Measurements from ENCODE around the gene PLAU.

DNA sequence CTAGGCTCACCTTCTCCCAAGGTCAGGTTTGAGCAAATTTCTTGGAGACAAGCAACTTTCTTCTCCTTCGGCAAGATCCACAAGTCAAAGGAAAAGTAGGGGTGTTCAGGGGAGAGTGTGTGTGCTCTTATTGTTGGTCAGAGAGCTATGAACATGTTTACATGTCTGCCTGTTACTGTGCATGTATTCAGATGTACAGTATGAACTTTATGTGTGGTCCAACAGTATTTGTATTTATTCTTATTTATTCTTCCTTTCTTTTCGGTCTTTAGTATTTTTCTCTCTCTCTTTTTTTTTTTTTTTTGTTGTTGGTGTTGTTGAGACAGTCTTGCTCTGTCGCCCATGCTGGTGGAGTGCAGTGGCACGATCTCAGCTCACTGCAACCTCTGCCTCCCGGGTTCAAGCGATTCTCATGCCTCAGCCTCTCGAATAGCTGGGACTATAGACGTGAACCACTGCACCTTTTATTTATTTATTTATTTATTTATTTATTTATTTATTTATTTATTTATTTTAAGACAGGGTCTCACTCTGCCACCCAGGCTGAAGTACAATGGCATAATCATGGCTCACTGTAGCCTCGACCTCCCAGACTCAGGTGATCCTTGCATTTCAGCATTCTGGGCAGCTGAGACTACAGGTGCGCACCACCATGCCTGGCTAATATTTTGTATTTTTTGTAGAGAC lies 38.2 kb downstream of the PLAU start:
- TF ChIP-seq, protein P1, sequence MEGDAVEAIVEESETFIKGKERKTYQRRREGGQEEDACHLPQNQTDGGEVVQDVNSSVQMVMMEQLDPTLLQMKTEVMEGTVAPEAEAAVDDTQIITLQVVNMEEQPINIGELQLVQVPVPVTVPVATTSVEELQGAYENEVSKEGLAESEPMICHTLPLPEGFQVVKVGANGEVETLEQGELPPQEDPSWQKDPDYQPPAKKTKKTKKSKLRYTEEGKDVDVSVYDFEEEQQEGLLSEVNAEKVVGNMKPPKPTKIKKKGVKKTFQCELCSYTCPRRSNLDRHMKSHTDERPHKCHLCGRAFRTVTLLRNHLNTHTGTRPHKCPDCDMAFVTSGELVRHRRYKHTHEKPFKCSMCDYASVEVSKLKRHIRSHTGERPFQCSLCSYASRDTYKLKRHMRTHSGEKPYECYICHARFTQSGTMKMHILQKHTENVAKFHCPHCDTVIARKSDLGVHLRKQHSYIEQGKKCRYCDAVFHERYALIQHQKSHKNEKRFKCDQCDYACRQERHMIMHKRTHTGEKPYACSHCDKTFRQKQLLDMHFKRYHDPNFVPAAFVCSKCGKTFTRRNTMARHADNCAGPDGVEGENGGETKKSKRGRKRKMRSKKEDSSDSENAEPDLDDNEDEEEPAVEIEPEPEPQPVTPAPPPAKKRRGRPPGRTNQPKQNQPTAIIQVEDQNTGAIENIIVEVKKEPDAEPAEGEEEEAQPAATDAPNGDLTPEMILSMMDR (IDR thresholded peaks at IDR 0.05 in 2 of 3, conservative IDR thresholded peaks at IDR 0.05 in 1 of 3; ENCODE audit: control insufficient read depth in 2 of 3, extremely low read depth in 1 of 3, insufficient read depth in 1 of 3, low read depth in 3 of 3, low read length in 3 of 3): no peak
- TF ChIP-seq SPI1 (IDR thresholded peaks at IDR 0.05; ENCODE audit: borderline replicate concordance, insufficient read depth, low read depth, low read length) (no peak), POLR2A (IDR thresholded peaks at IDR 0.05; ENCODE audit: low read depth, low read length) (no peak), FOXM1 (IDR thresholded peaks at IDR 0.05; ENCODE audit: low read depth, low read length) (no peak), SMAD5 (IDR thresholded peaks at IDR 0.05; ENCODE audit: low read depth) (no peak), STAT3 (IDR thresholded peaks at IDR 0.05; ENCODE audit: low read depth, low read length) (no peak), FOXK2 (IDR thresholded peaks at IDR 0.05) (no peak), CREB1 (IDR thresholded peaks at IDR 0.05; ENCODE audit: low read depth) (no peak), POLR2AphosphoS5 (IDR thresholded peaks at IDR 0.05; ENCODE audit: low read length) (no peak), SMC3 (IDR thresholded peaks at IDR 0.05; ENCODE audit: borderline replicate concordance, low read length) (no peak), YY1 (IDR thresholded peaks at IDR 0.05; ENCODE audit: low read depth, low read length) (no peak), EZH2 (IDR thresholded peaks at IDR 0.05; ENCODE audit: borderline replicate concordance, control insufficient read depth, low read depth, low read length) (no peak)
- TF ChIP-seq, protein P2, sequence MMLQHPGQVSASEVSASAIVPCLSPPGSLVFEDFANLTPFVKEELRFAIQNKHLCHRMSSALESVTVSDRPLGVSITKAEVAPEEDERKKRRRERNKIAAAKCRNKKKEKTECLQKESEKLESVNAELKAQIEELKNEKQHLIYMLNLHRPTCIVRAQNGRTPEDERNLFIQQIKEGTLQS (IDR thresholded peaks at IDR 0.05; ENCODE audit: borderline replicate concordance, extremely low read depth, low read depth, low read length): no peak

All from GM12878 (cell line).